GM12878 (cell line): ENCODE data around the gene NF1. TPM values are rescaled to one million over a fixed set of nuclear protein-coding genes. Genes with fewer than 3 reads are reported as not detected.

Source experiments
- ATAC-seq: fragments of 200-7000 bp; cut with Tn5 transposase; 3 replicates; pipeline ENCODE4 v1.9.1; 2020; ENCODE audit warnings: mild to moderate bottlenecking, moderate library complexity
- BruUV-seq: library from RNA; stranded (reverse); fragments of 400-500 nt; replicated peaks from 2 replicates; lab custom pipeline; 2021; lab: Mats Ljungman, UMichigan
- CTCF ChIA-PET: fragments of 300-600 bp; sonication (Branson Sonifier 250); formaldehyde crosslinking; extraction: SDS; loops from one replicate; lab custom pipeline; 2021; ENCODE audit warnings: inconsistent platforms; lab: Yijun Ruan, JAX
- POLR2A ChIA-PET: fragments of 350-600 bp; formaldehyde crosslinking; extraction: SDS; loops from one replicate; lab custom pipeline; 2021; ENCODE audit warnings: inconsistent platforms; lab: Charles Lee
- RAD21 ChIA-PET: fragments of 300-600 bp; sonication (Branson Sonifier 250); formaldehyde crosslinking; loops from one replicate; lab custom pipeline; 2023; ENCODE audit warnings: antibody characterized with exemption; ENCODE audit not compliant: unreplicated experiment; lab: Charles Lee
- SMC1A ChIA-PET: fragments of 300-600 bp; sonication (Branson Sonifier 250); formaldehyde crosslinking; loops from one replicate; lab custom pipeline; 2023; ENCODE audit not compliant: unreplicated experiment, uncharacterized antibody; lab: Charles Lee
- DNase-seq: peaks from one replicate; pipeline ENCODE4 v3.0.0-alpha.2; 2011; ENCODE audit warnings: low read depth, low spot score
- FAIRE-seq: peaks from 3 replicates; lab custom pipeline; 2011; peaks lifted over from hg19 to GRCh38; lab: Jason Lieb, UNC
- H2AFZ ChIP-seq: 2 replicates; pipeline ENCODE4 v1.6.0; 2011; ENCODE audit warnings: low read depth, low read length, control low read depth; ENCODE audit not compliant: control insufficient read depth
- H3K27ac ChIP-seq: 2 replicates; pipeline ENCODE4 v1.5.1; 2011; ENCODE audit warnings: control low read depth; ENCODE audit not compliant: control insufficient read depth, insufficient read depth
- H3K27me3 ChIP-seq, 2 experiments: replicated peaks in 1 of 2; 2 replicates each; pipeline versions ENCODE4 v1.6.0 to v1.6.1; 2011; ENCODE audit warnings: low read length in 1 of 2; ENCODE audit not compliant: control insufficient read depth in 2 of 2, insufficient read depth in 2 of 2
- H3K36me3 ChIP-seq, 2 experiments: 2 replicates each; pipeline ENCODE4 v1.5.1; 2011; ENCODE audit warnings: low read length in 1 of 2; ENCODE audit not compliant: control insufficient read depth in 2 of 2, insufficient read depth in 2 of 2
- H3K4me1 ChIP-seq: 2 replicates; pipeline ENCODE4 v1.6.1; 2011; ENCODE audit warnings: mild to moderate bottlenecking, low read length, moderate library complexity, mixed read lengths; ENCODE audit not compliant: control insufficient read depth, insufficient read depth
- H3K4me2 ChIP-seq: 2 replicates; pipeline ENCODE4 v1.6.0; 2011; ENCODE audit warnings: control low read depth; ENCODE audit not compliant: control insufficient read depth, insufficient read depth
- H3K4me3 ChIP-seq: fragments of 200-600 bp; sonication (generic); 2 replicates; pipeline ENCODE4 v1.5.1; 2016
- H3K79me2 ChIP-seq: 2 replicates; pipeline ENCODE4 v1.6.0; 2011; ENCODE audit warnings: low read length; ENCODE audit not compliant: control insufficient read depth, insufficient read depth
- H3K9ac ChIP-seq: 2 replicates; pipeline ENCODE4 v1.8.0; 2011; ENCODE audit warnings: low read length, control low read depth, mixed read lengths; ENCODE audit not compliant: control insufficient read depth, insufficient read depth
- H3K9me3 ChIP-seq: replicated peaks from 3 replicates; pipeline ENCODE4 v1.5.1; 2011; ENCODE audit warnings: mild to moderate bottlenecking, low read length; ENCODE audit not compliant: control insufficient read depth, insufficient read depth
- H4K20me1 ChIP-seq: 2 replicates; pipeline ENCODE4 v1.6.0; 2011; ENCODE audit not compliant: control insufficient read depth, insufficient read depth
- BACH1 ChIP-seq: fragments of 450-650 bp; IDR thresholded peaks from 2 replicates; pipeline ENCODE4 v1.6.1; 2017; ENCODE audit warnings: mild to moderate bottlenecking, borderline replicate concordance
- CHD4 ChIP-seq: fragments of 200-600 bp; sonication (generic); IDR thresholded peaks from 2 replicates; pipeline ENCODE4 v1.6.1; 2016; ENCODE audit warnings: mild to moderate bottlenecking
- ETV6 ChIP-seq, 2 experiments: fragments of 450-650 bp in 1 of 2; IDR thresholded peaks in 1 of 2; conservative IDR thresholded peaks in 1 of 2; 2 replicates each; pipeline ENCODE4 v1.6.1; 2014; ENCODE audit warnings: antibody characterized with exemption in 1 of 2, borderline replicate concordance in 1 of 2, low read depth in 1 of 2, mild to moderate bottlenecking in 1 of 2, moderate library complexity in 1 of 2
- HDAC6 ChIP-seq: fragments of 200-600 bp; sonication (generic); IDR thresholded peaks from one replicate; pipeline ENCODE4 v1.8.0; 2017; ENCODE audit warnings: antibody characterized with exemption; ENCODE audit not compliant: unreplicated experiment
- NR2C1 ChIP-seq: fragments of 450-650 bp; IDR thresholded peaks from 2 replicates; pipeline ENCODE4 v1.6.1; 2017; ENCODE audit warnings: antibody characterized with exemption, mild to moderate bottlenecking, moderate library complexity
- TCF3 ChIP-seq: IDR thresholded peaks from 2 replicates; pipeline ENCODE4 v1.6.1; 2012; ENCODE audit warnings: low read depth, mild to moderate bottlenecking, low read length, borderline replicate concordance; ENCODE audit not compliant: insufficient read depth
- WGBS: methylation state at CpG from one replicate; pipeline ENCODE4 v1.1.6; 2016; ENCODE audit warnings: low lambda C conversion rate; ENCODE audit not compliant: insufficient replicate concordance, insufficient coverage; ENCODE audit errors: missing lambda C conversion rate; 5-methylcytosine and 5-hydroxymethylcytosine counted together
- in situ Hi-C: fragments of 300-500 bp; cut with MboI; formaldehyde crosslinking; loops from 9 replicates; pipeline ENCODE4 v1.14.3; 2018; ENCODE audit warnings: mixed read lengths
- intact Hi-C: fragments of 100-400 bp; cut with micrococcal nuclease; formaldehyde crosslinking; loops from one replicate; pipeline ENCODE4 v1.14.2; 2022; ENCODE audit not compliant: unreplicated experiment
- polyA plus RNA-seq, 11 experiments: library from polyadenylated mRNA; depleted of rRNA in 4 of 11; unstranded in 6 of 11; stranded (reverse) in 5 of 11; fragments of >200 nt; fragmentation: Nextera tagmentation in 4 of 11; fragmentation: Illumina TruSeq in 1 of 11; extraction: Ambion mirVana in 4 of 11; extraction: Trizol in 1 of 11; gene quantifications; 1 replicate in 1 of 11; 2 replicates in 10 of 11; pipeline versions ENCODE4 v1.2.1 to v1.2.3, GENCODE V29; 2011 to 2016; ENCODE audit warnings: inconsistent platforms in 2 of 11, missing spikeins in 2 of 11, low read depth in 1 of 11
- total RNA-seq, 4 experiments: library from RNA; depleted of rRNA in 3 of 4; stranded (reverse); fragments of >200 nt in 3 of 4; fragmentation: Illumina TruSeq in 1 of 4; extraction: Trizol in 1 of 4; gene quantifications; 2 replicates each; pipeline versions ENCODE4 v1.2.1 to v1.2.3, GENCODE V29; 2013 to 2021
- TF ChIP-seq, protein P1 (sequence below): fragments of 450-650 bp; IDR thresholded peaks from 2 replicates; pipeline ENCODE4 v1.6.1; 2017; ENCODE audit warnings: mild to moderate bottlenecking, moderate library complexity
- TF ChIP-seq, protein P2 (sequence below): fragments of 450-650 bp; IDR thresholded peaks from 2 replicates; pipeline ENCODE4 v1.6.1; 2017; ENCODE audit warnings: mild to moderate bottlenecking

Gene NF1
- total and polyA plus RNA-seq, 10 of the 15 experiments (the other 5 are each of a cell fraction or from before 2014, with no cell fraction given): 2.5 to 31.8 (median 16.6) TPM

DNA sequence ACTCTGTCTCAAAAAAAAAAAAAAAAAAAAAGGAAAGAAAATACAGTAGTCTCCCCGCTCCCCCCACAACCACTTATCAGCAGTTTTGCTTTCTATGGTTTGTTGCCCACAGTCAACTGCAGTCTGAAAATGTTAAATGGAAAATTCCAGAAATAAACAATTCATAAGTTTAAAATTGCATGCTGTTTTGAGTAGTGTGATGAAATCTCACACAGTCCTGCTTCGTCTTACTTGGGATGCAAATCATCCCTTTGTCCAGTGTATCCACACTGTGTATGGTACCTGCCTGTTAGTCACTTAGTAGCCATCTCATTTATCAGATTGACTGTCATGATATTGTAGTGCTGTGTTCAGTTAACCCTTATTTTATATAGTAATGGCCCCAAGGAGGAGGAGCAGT, 41.5 kb downstream of the NF1 start:
- no TSS peak for BruUV-seq
- Histone ChIP-seq H3K79me2 (peaks cover 7% of the 10 kb centered on the region), H4K20me1 (no peaks in the 10 kb centered on the region), H3K4me2 (no peak overlapping the region)
- ATAC-seq: no peak
- ChIA-PET RAD21 (no interaction called here), SMC1A (no interaction called here)
- 100% methylated on average over 2 of the region's 2 CpGs for WGBS
- TF ChIP-seq BACH1 (no peak), ETV6 (conservative IDR thresholded peaks at IDR 0.05 in 1 of 2, IDR thresholded peaks at IDR 0.05 in 1 of 2; ENCODE audit: borderline replicate concordance in 1 of 2, low read depth in 1 of 2) (no peak)
- TF ChIP-seq, all 136 proteins: peak for 0
- Histone ChIP-seq H3K4me1 (peaks cover 16% of the 10 kb centered on the region), H2AFZ (no peak overlapping the region), H3K9me3 (peaks cover 2% of the 10 kb centered on the region; the same call in 2 of the 3 replicates), H3K9ac (no peak overlapping the region), H3K27me3 (no peaks in the 10 kb centered on the region), H3K4me3 (no peak overlapping the region), H3K36me3 (peaks cover 0 to 3% of the 10 kb centered on the region in 2 experiments; a peak in 1 of 4 replicates), H3K27ac (no peak overlapping the region)
- ChIA-PET POLR2A (no interaction called here), CTCF (no interaction called here)
- in situ Hi-C loops: no loop called here
- intact Hi-C loops: no loop called here
- DNase-seq (no peak), FAIRE-seq (no peak)

DNA sequence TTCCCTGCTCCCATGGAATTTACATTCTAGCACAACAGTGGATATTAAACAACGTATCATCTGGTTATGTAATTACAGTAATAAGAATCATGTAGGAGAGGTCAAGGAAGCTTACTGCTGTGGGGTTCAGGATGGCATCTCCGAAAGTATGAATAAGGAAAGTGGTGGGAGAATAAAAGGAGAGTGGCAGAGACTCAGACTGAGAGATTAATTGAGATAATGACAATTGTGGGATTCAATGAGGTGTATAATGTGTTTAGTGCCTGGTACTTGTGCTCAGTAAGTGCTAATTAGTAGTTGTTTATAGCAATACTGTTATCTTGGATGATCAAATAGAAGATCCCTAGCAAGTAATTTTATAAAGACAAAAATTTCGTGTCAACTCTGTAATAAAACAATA, 45.3 kb downstream of the NF1 start:
- no peaks in the 10 kb centered on the region for H3K27me3 ChIP-seq
- no peak overlapping the region for H2AFZ ChIP-seq
- ChIA-PET RAD21 (no interaction called here), SMC1A (interaction anchor here (0.6 to 1.4 kb wide), 3 partner anchors 10 to 113 kb away, joined by 3 to 5 read pairs (median 3); no protein-coding TSS in a partner anchor), POLR2A (interaction anchor here (1.2 to 1.4 kb wide), 2 partner anchors 45 to 175 kb away, joined by 3 to 4 read pairs; partner anchors contain the start of gene NF1), CTCF (no interaction called here)
- no peak overlapping the region; the same call in 1 of the 2 replicates for H3K27ac ChIP-seq
- H3K9ac ChIP-seq: no peak overlapping the region
- peaks cover 4% of the 10 kb centered on the region for H3K79me2 ChIP-seq
- intact Hi-C loops: no loop called here
- H3K4me3 ChIP-seq: no peak overlapping the region
- ATAC-seq: no peak
- no peaks in the 10 kb centered on the region for H4K20me1 ChIP-seq
- peaks cover 2% of the 10 kb centered on the region; the same call in 2 of the 3 replicates for H3K9me3 ChIP-seq
- in situ Hi-C loops: no loop called here
- H3K36me3 ChIP-seq: peaks cover 0 to 5% of the 10 kb centered on the region in 2 experiments; a peak in 2 of 4 replicates
- WGBS: 66% methylated on average over 3 of the region's 3 CpGs
- BruUV-seq: no TSS peak
- no peak overlapping the region for H3K4me2 ChIP-seq
- no peak for DNase-seq
- FAIRE-seq: no peak
- H3K4me1 ChIP-seq: peaks cover 24% of the 10 kb centered on the region
- TF ChIP-seq, protein P1, sequence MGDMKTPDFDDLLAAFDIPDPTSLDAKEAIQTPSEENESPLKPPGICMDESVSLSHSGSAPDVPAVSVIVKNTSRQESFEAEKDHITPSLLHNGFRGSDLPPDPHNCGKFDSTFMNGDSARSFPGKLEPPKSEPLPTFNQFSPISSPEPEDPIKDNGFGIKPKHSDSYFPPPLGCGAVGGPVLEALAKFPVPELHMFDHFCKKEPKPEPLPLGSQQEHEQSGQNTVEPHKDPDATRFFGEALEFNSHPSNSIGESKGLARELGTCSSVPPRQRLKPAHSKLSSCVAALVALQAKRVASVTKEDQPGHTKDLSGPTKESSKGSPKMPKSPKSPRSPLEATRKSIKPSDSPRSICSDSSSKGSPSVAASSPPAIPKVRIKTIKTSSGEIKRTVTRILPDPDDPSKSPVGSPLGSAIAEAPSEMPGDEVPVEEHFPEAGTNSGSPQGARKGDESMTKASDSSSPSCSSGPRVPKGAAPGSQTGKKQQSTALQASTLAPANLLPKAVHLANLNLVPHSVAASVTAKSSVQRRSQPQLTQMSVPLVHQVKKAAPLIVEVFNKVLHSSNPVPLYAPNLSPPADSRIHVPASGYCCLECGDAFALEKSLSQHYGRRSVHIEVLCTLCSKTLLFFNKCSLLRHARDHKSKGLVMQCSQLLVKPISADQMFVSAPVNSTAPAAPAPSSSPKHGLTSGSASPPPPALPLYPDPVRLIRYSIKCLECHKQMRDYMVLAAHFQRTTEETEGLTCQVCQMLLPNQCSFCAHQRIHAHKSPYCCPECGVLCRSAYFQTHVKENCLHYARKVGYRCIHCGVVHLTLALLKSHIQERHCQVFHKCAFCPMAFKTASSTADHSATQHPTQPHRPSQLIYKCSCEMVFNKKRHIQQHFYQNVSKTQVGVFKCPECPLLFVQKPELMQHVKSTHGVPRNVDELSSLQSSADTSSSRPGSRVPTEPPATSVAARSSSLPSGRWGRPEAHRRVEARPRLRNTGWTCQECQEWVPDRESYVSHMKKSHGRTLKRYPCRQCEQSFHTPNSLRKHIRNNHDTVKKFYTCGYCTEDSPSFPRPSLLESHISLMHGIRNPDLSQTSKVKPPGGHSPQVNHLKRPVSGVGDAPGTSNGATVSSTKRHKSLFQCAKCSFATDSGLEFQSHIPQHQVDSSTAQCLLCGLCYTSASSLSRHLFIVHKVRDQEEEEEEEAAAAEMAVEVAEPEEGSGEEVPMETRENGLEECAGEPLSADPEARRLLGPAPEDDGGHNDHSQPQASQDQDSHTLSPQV: no peak
- TF ChIP-seq, protein P2, sequence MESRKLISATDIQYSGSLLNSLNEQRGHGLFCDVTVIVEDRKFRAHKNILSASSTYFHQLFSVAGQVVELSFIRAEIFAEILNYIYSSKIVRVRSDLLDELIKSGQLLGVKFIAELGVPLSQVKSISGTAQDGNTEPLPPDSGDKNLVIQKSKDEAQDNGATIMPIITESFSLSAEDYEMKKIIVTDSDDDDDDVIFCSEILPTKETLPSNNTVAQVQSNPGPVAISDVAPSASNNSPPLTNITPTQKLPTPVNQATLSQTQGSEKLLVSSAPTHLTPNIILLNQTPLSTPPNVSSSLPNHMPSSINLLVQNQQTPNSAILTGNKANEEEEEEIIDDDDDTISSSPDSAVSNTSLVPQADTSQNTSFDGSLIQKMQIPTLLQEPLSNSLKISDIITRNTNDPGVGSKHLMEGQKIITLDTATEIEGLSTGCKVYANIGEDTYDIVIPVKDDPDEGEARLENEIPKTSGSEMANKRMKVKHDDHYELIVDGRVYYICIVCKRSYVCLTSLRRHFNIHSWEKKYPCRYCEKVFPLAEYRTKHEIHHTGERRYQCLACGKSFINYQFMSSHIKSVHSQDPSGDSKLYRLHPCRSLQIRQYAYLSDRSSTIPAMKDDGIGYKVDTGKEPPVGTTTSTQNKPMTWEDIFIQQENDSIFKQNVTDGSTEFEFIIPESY: no peak
- TF ChIP-seq CHD4 (no peak), HDAC6 (no peak), NR2C1 (no peak), TCF3 (no peak)
